K562 (cell line): ENCODE data around the gene ABCB9. TPM values are rescaled to one million over a fixed set of nuclear protein-coding genes. Genes with fewer than 3 reads are reported as not detected.
A peak's percentile ranks its signal among the peaks of the same experiment; 100 is the strongest.

Experiments used
- ATAC-seq: fragments of 200-7000 bp; cut with Tn5 transposase; 3 replicates; pipeline ENCODE4 v1.9.1; 2020; ENCODE audit warnings: moderate library complexity
- BruUV-seq: library from RNA; stranded (reverse); fragments of 400-500 nt; replicated peaks from 2 replicates; lab custom pipeline; 2021; lab: Mats Ljungman, UMichigan
- CTCF ChIA-PET: fragments of 300-600 bp; formaldehyde crosslinking; extraction: SDS; loops from one replicate; lab custom pipeline; 2021; ENCODE audit warnings: low intra/inter-chr PET ratio; lab: Yijun Ruan, JAX
- POLR2A ChIA-PET: fragments of 300-600, 350-650 bp; sonication (Branson Sonifier 250); formaldehyde crosslinking; extraction: SDS; loops from one replicate; lab custom pipeline; 2021; ENCODE audit warnings: antibody characterized with exemption, inconsistent platforms; lab: Yijun Ruan, JAX
- DNase-seq, 4 experiments: peaks; one replicate each; pipeline versions ENCODE4 v3.0.0 to v3.0.0-alpha.2; 2011 to 2018; ENCODE audit warnings: low spot score in 3 of 4, mixed read lengths in 3 of 4; ENCODE audit errors: extremely low read depth in 1 of 4
- FAIRE-seq: peaks from 2 replicates; lab custom pipeline; 2011; peaks lifted over from hg19 to GRCh38; lab: Jason Lieb, UNC
- H2AFZ ChIP-seq: 2 replicates; pipeline ENCODE4 v1.6.0; 2011; ENCODE audit warnings: low read depth, low read length, control low read depth, inconsistent platforms
- H3K27ac ChIP-seq: fragments of 200-600 bp; 3 replicates; pipeline ENCODE4 v1.8.0; 2011; ENCODE audit warnings: low read depth, mild to moderate bottlenecking, control low read depth, inconsistent platforms, low read length, moderate library complexity, mixed read lengths; ENCODE audit errors: extremely low read depth
- H3K27me3 ChIP-seq, 2 experiments: fragments of 300-600 bp in 1 of 2; 2 replicates in 1 of 2; 3 replicates in 1 of 2; pipeline versions ENCODE4 v1.6.0 to v1.8.0; 2011; ENCODE audit warnings: inconsistent platforms in 2 of 2, low read length in 2 of 2, mild to moderate bottlenecking in 1 of 2, mixed read lengths in 1 of 2, moderate library complexity in 1 of 2; ENCODE audit not compliant: control insufficient read depth in 2 of 2, insufficient read depth in 2 of 2
- H3K36me3 ChIP-seq: fragments of 300-600 bp; 3 replicates; pipeline ENCODE4 v1.8.0; 2011; ENCODE audit warnings: mild to moderate bottlenecking, low read length, inconsistent platforms; ENCODE audit not compliant: control insufficient read depth, insufficient read depth
- H3K4me1 ChIP-seq, 2 experiments: fragments of 200-600 bp in 1 of 2; replicated peaks in 1 of 2; 2 replicates in 1 of 2; 3 replicates in 1 of 2; pipeline versions ENCODE4 v1.5.1 to v1.8.0; 2011; ENCODE audit warnings: inconsistent platforms in 2 of 2, low read length in 2 of 2, mild to moderate bottlenecking in 1 of 2, mixed read lengths in 1 of 2, moderate library complexity in 1 of 2; ENCODE audit not compliant: control insufficient read depth in 2 of 2, insufficient read depth in 2 of 2
- H3K4me2 ChIP-seq: 2 replicates; pipeline ENCODE4 v1.6.1; 2011; ENCODE audit warnings: low read length, control low read depth, inconsistent platforms, mixed read lengths; ENCODE audit not compliant: insufficient read depth
- H3K4me3 ChIP-seq: fragments of 200-600 bp; sonication (generic), shearing (Covaris generic); 2 replicates; pipeline ENCODE4 v1.5.1; 2016; ENCODE audit warnings: control low read depth, inconsistent platforms
- H3K79me2 ChIP-seq: fragments of 200-600 bp; 3 replicates; pipeline ENCODE4 v1.8.0; 2011; ENCODE audit warnings: low read length, inconsistent platforms; ENCODE audit not compliant: control insufficient read depth, insufficient read depth
- H3K9ac ChIP-seq, 2 experiments: 2 replicates each; pipeline versions ENCODE4 v1.6.0 to v1.6.1; 2011; ENCODE audit warnings: low read depth in 2 of 2, low read length in 2 of 2, control low read depth in 1 of 2, inconsistent platforms in 1 of 2, mild to moderate bottlenecking in 1 of 2, mixed read lengths in 1 of 2; ENCODE audit not compliant: insufficient read depth in 1 of 2
- H3K9me1 ChIP-seq: one replicate; pipeline ENCODE4 v1.6.0; 2011; ENCODE audit warnings: inconsistent platforms, mild to moderate bottlenecking, low read length, moderate library complexity; ENCODE audit not compliant: control insufficient read depth, insufficient read depth
- H3K9me3 ChIP-seq: replicated peaks from 2 replicates; pipeline ENCODE4 v1.5.1; 2011; ENCODE audit warnings: low read depth, low read length, inconsistent platforms; ENCODE audit not compliant: control insufficient read depth, insufficient read depth
- H4K20me1 ChIP-seq: replicated peaks from 2 replicates; pipeline ENCODE4 v1.6.1; 2011; ENCODE audit warnings: low read length, inconsistent platforms, mixed read lengths; ENCODE audit not compliant: control insufficient read depth, insufficient read depth
- ILF3 ChIP-seq: fragments of 450-650 bp; IDR thresholded peaks from 2 replicates; pipeline ENCODE4 v1.6.1; 2018; ENCODE audit warnings: antibody characterized with exemption, mild to moderate bottlenecking, moderate library complexity, borderline replicate concordance
- RBFOX2 ChIP-seq: fragments of 200-400 bp; formaldehyde crosslinking; IDR thresholded peaks from 2 replicates; pipeline ENCODE4 v1.6.1; 2017; ENCODE audit warnings: low read depth, mild to moderate bottlenecking, low read length, moderate library complexity
- ZNF384 ChIP-seq: IDR thresholded peaks from 2 replicates; pipeline ENCODE4 v1.6.1; 2012; ENCODE audit warnings: low read depth, low read length, improper control_type of control experiment
- WGBS: fragments of 100-300 bp; shearing (Covaris generic); methylation state at CpG from one replicate; pipeline ENCODE4 v1.1.6; 2016; ENCODE audit warnings: low coverage, mixed read lengths; ENCODE audit not compliant: insufficient coverage; ENCODE audit errors: missing lambda C conversion rate; 5-methylcytosine and 5-hydroxymethylcytosine counted together
- in situ Hi-C: fragments of 300-500 bp; cut with MboI; formaldehyde crosslinking; loops from 4 replicates; pipeline ENCODE4 v1.15.0; 2018; ENCODE audit warnings: inconsistent platforms, mixed read lengths
- intact Hi-C: fragments of 100-400 bp; cut with micrococcal nuclease; formaldehyde crosslinking; loops from 2 replicates; pipeline ENCODE4 v1.14.2; 2022
- polyA plus RNA-seq, 8 experiments: library from polyadenylated mRNA; depleted of rRNA in 4 of 8; stranded (reverse) in 5 of 8; unstranded in 3 of 8; fragments of >200 nt; fragmentation: Nextera tagmentation in 2 of 8; fragmentation: Illumina TruSeq in 1 of 8; extraction: Ambion mirVana in 2 of 8; extraction: Trizol in 1 of 8; gene quantifications; 2 replicates each; pipeline versions ENCODE4 v1.2.1 to v1.2.3, GENCODE V29; 2011 to 2014; ENCODE audit warnings: inconsistent platforms in 1 of 8, missing spikeins in 1 of 8
- total RNA-seq, 7 experiments: library from RNA; depleted of rRNA in 6 of 7; stranded (reverse); fragments of >200 nt in 6 of 7; fragmentation: Illumina TruSeq in 2 of 7; extraction: Trizol in 2 of 7; gene quantifications; 2 replicates each; pipeline versions ENCODE4 v1.2.1 to v1.2.3, GENCODE V29; 2011 to 2021; ENCODE audit warnings: low replicate concordance in 1 of 7
- TF ChIP-seq, protein P1 (sequence below): fragments of 450-650 bp; IDR thresholded peaks from 2 replicates; pipeline ENCODE4 v1.6.1; 2016; ENCODE audit warnings: mild to moderate bottlenecking
- TF ChIP-seq, protein P2 (sequence below): fragments of 450-650 bp; formaldehyde crosslinking; IDR thresholded peaks from 2 replicates; pipeline ENCODE4 v1.4.0; 2020; ENCODE audit warnings: mild to moderate bottlenecking, moderate library complexity
- TF ChIP-seq, protein P3 (sequence below): fragments of 250-450 bp; sonication (Bioruptor Pico); IDR thresholded peaks from 2 replicates; pipeline ENCODE4 v1.9.0; 2021; ENCODE audit warnings: mild to moderate bottlenecking, inconsistent platforms
- TF ChIP-seq, protein P4 (sequence below): sonication (generic); formaldehyde crosslinking; IDR thresholded peaks from 2 replicates; pipeline ENCODE4 v1.8.0; 2022; ENCODE audit warnings: mild to moderate bottlenecking, missing genetic modification reagents

The ABCB9 gene
- total and polyA plus RNA-seq, 9 of the 15 experiments (the other 6 are each of a cell fraction or from before 2014, with no cell fraction given) = 0.20 to 12.6 (median 6.2) TPM

DNA sequence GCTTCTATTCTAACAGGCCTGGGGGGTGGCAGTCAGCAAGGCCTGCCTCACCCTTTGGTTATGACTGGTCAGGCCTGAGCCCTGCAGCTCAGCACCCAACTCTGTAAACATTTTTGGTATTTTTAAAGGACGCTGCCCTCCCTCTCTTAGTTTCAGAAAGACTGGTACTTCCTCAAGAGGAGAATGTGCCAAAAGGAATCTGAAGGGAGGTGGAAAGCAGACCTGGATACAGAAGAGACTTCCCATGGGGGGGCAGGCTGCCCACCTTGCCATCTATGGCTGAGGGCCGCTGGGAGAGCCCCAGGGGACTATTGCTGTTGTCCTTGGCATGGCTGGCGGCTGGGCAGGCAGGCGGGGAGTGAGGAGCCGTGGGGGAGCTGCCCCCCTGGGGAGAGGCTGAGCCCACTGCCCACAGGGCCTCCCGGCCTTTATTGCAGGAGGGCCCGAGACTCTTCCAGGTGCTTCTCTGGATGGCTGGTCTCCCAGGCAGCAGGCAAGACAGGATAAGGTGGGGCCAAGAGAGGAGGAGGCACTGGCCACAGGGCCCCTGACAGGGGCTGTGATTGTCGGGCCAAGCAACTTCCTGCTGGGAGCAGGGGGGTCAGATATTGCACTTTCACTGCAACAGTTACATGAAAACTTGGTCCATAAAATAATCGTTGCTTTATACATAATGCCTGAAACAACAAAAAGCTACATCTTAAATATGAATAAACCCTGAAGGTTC is 17.7 kb upstream of the ABCB9 start (continued):
- TF ChIP-seq, protein P1, sequence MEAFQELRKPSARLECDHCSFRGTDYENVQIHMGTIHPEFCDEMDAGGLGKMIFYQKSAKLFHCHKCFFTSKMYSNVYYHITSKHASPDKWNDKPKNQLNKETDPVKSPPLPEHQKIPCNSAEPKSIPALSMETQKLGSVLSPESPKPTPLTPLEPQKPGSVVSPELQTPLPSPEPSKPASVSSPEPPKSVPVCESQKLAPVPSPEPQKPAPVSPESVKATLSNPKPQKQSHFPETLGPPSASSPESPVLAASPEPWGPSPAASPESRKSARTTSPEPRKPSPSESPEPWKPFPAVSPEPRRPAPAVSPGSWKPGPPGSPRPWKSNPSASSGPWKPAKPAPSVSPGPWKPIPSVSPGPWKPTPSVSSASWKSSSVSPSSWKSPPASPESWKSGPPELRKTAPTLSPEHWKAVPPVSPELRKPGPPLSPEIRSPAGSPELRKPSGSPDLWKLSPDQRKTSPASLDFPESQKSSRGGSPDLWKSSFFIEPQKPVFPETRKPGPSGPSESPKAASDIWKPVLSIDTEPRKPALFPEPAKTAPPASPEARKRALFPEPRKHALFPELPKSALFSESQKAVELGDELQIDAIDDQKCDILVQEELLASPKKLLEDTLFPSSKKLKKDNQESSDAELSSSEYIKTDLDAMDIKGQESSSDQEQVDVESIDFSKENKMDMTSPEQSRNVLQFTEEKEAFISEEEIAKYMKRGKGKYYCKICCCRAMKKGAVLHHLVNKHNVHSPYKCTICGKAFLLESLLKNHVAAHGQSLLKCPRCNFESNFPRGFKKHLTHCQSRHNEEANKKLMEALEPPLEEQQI = no peak

DNA sequence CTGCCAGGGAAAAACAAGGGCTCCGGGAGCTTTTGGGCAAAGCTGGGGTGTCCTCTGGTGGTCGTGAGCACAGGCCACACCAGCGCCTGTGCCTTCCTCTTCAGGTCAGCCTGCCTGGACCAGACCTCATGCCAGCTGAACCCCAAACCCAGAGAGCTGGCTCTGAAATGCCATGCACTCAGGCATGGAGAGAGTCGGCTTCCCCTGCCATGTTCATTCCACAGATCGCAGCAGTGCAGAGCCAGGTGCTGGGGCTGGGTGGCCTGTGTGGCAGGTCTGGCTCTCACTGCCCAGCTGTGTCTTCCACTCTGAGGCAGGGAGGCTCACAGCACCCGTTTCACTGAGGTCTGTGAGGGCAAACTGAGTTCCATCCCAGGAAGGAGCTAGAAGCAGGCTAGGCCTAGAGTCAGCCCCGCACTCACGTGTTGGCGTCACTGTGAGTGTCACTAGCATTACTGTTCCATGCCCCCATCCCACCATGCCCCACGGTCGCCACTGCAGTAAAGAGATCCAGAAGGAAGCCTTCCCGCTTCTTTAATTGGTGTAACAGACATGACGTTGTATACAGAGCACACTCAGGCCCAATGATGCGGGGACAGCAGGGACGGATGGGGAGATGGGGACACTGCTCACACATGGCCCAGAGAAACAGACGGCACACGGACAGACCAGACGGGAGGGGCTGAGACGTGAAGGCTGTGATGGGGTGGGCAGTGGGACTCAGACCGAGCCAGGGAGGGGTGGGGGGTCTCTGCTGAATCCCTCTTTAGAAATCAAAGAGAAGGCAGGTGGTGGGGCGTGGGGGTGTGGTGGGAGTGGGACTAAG is 16.9 kb upstream of the ABCB9 start:
- Histone ChIP-seq H3K27ac (no peak overlapping the region), H3K9me1 (no peaks in the 10 kb centered on the region), H3K4me1 (peaks cover 33 to 100% of the 10 kb centered on the region in 2 experiments), H3K9me3 (no peaks in the 10 kb centered on the region), H3K36me3 (peaks cover 43% of the 10 kb centered on the region), H3K9ac (peak overlapping the region in 1 of 2 experiments; percentile 79; a peak in 2 of 4 replicates), H2AFZ (no peak overlapping the region), H3K4me2 (no peak overlapping the region), H3K79me2 (peaks cover 30% of the 10 kb centered on the region), H3K4me3 (no peak overlapping the region), H3K27me3 (no peaks in the 10 kb centered on the region), H4K20me1 (peaks cover 5% of the 10 kb centered on the region; the same call in 1 of the 2 replicates)
- ChIA-PET POLR2A (interaction anchor here (0.6 to 4.0 kb wide), 10 partner anchors 7 to 255 kb away, joined by 3 to 22 read pairs (median 4); partner anchors contain the start of genes ABCB9 and OGFOD2), CTCF (no interaction called here)
- no TSS peak for BruUV-seq
- intact Hi-C loops = loop anchor here (5.0 to 10.0 kb wide), 2 partner anchors 49 to 162 kb away; no protein-coding TSS in a partner anchor
- ATAC-seq (no peak), FAIRE-seq (no peak), DNase-seq (no peak)
- in situ Hi-C loops = no loop called here
- WGBS = 83% methylated on average over 18 of the region's 21 CpGs
- no peak for TF ChIP-seq ILF3
- TF ChIP-seq, protein P2, sequence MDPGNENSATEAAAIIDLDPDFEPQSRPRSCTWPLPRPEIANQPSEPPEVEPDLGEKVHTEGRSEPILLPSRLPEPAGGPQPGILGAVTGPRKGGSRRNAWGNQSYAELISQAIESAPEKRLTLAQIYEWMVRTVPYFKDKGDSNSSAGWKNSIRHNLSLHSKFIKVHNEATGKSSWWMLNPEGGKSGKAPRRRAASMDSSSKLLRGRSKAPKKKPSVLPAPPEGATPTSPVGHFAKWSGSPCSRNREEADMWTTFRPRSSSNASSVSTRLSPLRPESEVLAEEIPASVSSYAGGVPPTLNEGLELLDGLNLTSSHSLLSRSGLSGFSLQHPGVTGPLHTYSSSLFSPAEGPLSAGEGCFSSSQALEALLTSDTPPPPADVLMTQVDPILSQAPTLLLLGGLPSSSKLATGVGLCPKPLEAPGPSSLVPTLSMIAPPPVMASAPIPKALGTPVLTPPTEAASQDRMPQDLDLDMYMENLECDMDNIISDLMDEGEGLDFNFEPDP (CRISPR knock-in tag) = no peak
- TF ChIP-seq, protein P3, sequence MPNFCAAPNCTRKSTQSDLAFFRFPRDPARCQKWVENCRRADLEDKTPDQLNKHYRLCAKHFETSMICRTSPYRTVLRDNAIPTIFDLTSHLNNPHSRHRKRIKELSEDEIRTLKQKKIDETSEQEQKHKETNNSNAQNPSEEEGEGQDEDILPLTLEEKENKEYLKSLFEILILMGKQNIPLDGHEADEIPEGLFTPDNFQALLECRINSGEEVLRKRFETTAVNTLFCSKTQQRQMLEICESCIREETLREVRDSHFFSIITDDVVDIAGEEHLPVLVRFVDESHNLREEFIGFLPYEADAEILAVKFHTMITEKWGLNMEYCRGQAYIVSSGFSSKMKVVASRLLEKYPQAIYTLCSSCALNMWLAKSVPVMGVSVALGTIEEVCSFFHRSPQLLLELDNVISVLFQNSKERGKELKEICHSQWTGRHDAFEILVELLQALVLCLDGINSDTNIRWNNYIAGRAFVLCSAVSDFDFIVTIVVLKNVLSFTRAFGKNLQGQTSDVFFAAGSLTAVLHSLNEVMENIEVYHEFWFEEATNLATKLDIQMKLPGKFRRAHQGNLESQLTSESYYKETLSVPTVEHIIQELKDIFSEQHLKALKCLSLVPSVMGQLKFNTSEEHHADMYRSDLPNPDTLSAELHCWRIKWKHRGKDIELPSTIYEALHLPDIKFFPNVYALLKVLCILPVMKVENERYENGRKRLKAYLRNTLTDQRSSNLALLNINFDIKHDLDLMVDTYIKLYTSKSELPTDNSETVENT (CRISPR knock-in tag) = no peak
- peak; percentile 46; the same call in 1 of the 2 replicates for TF ChIP-seq RBFOX2
- no peak for TF ChIP-seq ZNF384
- TF ChIP-seq, protein P4, sequence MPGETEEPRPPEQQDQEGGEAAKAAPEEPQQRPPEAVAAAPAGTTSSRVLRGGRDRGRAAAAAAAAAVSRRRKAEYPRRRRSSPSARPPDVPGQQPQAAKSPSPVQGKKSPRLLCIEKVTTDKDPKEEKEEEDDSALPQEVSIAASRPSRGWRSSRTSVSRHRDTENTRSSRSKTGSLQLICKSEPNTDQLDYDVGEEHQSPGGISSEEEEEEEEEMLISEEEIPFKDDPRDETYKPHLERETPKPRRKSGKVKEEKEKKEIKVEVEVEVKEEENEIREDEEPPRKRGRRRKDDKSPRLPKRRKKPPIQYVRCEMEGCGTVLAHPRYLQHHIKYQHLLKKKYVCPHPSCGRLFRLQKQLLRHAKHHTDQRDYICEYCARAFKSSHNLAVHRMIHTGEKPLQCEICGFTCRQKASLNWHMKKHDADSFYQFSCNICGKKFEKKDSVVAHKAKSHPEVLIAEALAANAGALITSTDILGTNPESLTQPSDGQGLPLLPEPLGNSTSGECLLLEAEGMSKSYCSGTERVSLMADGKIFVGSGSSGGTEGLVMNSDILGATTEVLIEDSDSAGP = no peak
